ENCODE measurements around the gene GSAP. TPM values are rescaled to one million over a fixed set of nuclear protein-coding genes. Genes with fewer than 3 reads are reported as not detected.
"Not testable (repeated sequence)": the region's sequence is repeated elsewhere in the genome, so short reads cannot be mapped to it uniquely, and the experiment has no call there.

Gene GSAP
- polyA plus RNA-seq, 4 donors: 8.3 to 14.3 (median 11.2) TPM

DNA sequence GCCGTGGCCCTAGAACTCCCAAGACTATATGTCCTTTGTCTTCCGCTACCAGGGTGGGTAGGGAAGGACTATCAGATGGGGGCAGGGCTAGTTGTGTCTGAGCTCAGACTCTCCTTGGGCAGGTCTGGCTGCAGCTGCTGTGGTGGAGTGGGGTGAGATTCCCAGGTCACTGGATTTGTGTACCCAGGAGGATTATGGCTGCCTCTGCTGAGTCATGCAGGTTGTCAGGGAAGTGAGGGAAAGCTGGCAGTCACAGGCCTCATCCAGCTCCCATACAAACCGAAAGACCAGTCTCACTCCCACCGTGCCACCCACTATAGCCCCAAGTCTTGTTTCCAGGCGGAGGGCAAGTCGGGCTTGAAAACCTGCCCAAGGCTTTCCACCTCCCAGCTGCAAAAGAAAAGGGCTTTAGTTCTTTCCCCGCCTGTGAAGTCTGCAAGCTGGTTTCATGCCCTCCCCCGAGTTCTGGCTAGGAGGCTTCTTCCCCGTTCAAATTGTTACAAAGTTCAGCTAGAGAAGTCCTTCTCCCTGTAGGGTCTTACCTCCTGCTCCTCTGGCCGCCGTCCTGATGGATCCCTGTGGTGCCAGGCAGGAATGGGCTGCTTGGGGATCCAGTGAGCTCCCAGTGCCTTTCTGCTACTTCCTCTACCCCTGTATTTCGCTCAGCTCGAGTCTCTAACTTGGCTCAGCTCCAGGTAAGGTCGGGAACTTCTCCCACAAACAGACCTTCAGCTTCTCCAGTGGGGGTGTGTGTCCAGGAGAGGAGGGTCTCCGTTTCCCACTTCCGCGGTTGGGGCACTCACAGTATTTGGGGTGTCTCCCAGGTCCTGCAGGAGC is 109.7 kb downstream of the GSAP start:
- no peak for DNase-seq (ENCODE audit: low read depth in 4 of 4, low spot score in 2 of 4)

DNA sequence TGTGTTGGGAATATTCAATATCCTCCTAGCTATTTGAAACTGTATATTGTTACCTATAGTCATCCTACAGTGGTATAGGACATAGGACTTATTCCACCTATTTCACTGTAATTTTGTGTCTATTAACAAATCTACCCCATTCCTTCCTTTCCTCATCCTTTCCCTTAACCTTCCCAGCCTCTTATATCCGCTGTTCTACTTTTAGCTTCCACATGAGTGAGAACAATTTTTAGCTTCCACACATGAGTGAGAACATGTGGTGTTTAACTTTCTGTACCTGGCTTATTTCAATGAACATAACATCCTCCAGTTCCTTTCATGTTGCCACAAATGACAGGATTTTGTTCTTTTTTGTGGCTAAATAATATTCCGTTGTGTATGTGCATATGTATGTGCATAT is 120.6 kb downstream of the GSAP start:
- no peak for DNase-seq (ENCODE audit: low read depth in 4 of 4, low spot score in 2 of 4)

DNA sequence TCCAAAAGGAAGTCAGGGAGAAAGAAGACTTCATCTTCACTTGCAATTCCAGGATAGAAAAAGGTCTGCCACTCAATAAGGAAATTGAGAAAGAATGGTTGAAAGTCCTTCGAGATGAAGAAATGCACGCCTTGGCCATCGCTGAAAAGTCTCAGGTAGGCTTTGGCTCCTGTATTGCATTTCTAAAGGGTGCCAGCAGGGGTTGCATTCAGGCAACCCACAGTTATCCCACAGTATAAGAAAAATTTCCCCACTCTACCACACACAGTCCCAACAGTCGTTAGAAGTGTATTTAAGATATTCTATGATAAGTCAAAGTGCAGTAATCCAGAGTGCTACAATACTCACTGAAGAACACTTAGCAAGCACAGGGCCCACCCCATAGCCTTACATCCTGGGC is 123.1 kb downstream of the GSAP start:
- no peak for DNase-seq (ENCODE audit: low read depth in 4 of 4, low spot score in 2 of 4)

DNA sequence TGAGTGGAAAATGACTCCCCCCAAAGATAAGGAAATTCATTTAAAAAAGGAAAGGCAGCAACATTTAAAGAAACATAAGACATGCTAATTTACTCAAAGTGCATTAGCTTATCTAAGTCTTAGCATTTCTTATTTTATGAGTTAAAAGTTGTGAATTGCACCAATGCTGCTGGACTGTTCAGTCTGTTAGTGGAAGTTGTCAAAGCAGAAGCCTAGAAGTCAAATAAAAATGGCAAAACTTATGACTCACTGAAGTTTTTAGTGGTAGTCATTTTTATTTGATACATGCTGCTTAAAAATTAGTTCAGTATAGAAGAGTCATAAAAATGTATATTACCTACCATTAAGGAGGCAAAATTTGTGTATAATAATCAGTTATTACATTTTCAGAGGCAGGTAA is 125.7 kb downstream of the GSAP start:
- no peak for DNase-seq (ENCODE audit: low read depth in 4 of 4, low spot score in 2 of 4)

DNA sequence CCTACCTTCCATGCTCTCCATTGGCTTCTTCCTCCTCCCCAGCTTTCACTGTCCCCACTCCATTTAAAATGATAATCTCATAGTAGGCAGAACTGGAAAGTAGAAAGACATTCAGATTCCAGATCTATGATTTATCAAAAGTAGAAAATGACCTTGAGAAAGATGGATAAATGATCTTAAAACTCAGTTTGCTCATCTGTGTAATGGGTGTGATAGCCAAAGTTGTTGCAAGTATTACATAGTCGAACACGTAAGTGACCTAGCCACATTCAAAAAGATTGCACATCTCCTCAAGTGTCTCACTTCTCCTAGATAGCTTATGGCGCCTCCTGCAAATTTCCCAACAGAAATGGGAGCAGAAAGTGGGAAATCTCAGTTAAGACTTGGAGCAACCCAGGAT is 126.8 kb downstream of the GSAP start:
- no peak for DNase-seq (ENCODE audit: low read depth in 4 of 4, low spot score in 2 of 4)

DNA sequence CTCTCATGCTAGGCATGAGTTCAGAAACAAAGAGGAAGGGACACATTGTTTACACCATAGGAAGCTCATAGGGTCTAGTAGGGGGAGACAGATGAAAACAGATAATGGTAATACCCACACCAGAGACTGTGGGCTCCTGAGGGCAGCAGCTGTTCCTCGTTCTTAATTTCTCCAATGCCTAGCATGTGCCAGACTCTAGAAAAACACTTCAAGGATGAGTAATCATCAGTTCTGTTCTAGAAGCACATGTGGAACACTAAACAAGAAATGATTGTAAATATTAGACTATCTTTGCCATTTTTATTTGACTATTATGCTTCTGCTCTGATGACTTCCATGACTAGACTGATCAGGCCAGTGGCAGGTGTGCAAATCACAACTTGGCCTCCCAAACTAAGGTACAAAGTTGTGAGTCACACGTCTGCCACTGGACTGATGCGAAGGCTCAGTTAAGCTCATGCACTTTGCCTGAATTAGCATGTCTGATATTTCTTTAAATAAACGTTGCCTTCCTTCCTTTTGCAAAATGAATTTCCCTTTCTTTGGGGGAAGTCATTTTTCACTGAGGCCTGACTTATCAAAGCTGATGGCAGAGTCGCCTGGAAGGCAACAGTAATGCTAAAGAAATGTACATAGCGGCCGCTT is 127.4 kb downstream of the GSAP start:
- DNase-seq (ENCODE audit: low read depth in 4 of 4, low spot score in 2 of 4): no peak

DNA sequence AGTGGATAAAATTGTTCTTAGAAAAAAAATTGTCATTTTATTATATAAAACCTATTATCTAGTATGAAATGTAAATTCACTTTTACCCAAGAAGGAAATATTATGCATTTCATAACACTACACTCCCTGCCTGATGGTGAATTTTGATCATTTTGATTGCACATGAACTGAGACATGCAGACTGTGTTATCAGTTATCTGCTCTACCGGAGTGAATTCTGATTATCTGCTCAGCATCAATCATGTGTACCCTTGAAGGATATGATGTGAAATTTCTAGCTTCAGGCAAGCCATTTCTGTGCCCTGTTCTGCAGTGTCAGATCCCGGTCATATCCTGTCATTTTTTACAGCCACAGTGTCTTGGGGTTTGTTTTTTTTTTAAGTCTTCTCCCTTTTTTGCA is 131.5 kb downstream of the GSAP start:
- no peak for DNase-seq (ENCODE audit: low read depth in 4 of 4, low spot score in 2 of 4)

DNA sequence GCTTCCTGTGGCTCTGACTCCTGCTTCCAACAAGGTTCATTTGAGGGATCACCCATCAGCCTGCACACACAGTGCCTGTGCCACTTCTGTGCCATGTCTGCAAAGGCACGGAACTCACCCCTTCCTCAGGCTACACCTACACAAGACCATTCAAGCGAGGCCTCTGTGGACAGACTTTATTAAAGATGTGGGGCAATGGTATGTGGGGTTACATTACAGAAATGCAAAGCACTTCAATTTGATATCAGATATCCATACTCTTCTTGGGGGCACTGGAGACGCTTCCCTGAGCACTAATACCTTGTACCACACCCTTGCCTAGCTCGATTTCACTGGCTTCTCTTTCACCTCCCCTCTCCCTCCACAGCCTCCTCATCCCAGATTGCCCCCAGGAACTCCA is 132.1 kb downstream of the GSAP start:
- no peak for DNase-seq (ENCODE audit: low read depth in 4 of 4, low spot score in 2 of 4)

DNA sequence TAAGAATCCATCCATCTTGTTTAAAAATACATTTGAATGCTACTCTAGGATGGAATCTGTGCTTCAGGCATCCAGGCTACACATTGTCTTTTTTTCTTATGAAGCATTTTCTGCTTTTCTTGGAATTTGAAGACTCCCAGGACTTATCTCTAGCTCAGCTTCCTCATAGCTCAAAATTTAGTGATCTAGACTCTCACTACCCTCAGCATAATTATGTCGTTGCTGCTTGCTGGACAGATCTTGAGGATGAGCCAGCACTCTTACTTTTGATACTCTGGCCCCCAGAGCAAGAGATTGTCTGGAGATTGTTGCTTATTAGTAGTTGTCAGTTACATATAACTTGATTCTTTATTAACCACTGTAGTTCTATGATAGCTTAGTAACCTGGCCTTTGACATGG is 133.3 kb downstream of the GSAP start:
- DNase-seq (ENCODE audit: low read depth in 4 of 4, low spot score in 2 of 4): no peak

DNA sequence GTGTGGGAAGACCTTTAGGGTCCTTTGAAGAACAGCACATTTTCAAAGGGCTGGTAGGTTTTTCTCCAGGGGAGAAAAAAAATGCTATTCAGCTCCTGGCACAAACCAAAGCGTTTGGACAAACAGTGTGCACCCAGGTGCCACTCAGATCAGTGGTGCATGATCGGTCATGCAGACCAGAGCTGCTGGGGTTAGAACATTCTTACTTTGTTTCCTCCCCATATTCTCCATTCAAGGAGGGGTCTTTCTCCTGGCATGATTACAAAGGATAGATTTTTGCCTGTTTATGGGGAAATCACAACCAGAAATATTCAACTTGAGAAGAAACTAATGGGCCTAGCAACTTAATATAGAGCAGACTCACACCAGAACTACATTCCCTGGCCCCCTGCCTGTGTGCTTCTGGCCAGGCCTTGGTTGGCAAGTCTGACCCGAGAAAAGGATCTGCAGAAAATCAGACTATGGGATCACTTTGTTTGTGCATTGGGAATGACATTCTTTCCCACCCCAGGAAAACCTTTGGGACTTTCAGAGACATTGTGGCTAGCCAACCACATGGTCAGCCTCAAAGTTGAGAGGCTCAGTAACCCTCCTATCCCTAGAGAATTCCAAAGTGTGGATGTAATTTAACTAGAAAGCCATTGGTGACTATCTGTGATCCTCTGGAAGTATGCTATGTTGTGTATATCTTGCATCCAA is 134.2 kb downstream of the GSAP start:
- no peak for DNase-seq (ENCODE audit: low read depth in 4 of 4, low spot score in 2 of 4)

DNA sequence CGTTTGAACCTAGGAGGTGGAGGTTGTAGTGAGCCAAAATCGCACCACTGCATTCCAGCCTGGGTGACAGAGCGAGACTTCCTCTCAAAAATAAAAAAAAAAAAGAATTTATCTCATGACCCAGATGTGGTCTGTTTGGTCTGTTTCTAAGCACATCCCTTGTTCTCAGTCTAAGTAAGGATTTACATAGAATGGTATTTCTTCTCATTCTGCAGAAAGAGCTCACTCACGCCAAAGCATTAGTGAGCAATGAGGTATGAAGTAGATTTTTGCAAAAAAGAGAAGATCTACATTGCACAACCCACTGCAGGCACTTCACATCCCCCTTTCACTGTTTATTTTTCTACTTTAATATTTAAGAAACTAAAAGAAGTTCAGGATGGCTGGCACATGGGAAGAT is 140.0 kb downstream of the GSAP start:
- no peak for DNase-seq (ENCODE audit: low read depth in 4 of 4, low spot score in 2 of 4)

DNA sequence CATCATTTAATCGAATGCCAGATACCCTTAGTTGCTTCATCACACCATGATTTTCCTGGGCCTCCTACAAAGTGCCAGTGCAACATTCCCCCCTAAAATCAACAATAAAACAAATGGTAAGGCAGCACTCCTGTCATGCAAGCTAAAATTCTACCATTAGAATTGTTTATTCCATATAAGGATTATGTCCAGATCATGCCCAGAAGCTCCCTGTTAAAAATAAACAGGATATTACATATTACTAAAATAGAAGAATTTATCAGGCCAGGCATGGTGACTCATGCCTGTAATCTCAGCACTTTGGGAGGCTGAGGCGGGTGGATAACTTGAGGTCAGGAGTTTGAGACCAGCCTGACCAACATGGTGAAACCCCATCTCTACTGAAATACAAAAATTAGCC is 140.5 kb downstream of the GSAP start:
- DNase-seq (ENCODE audit: low read depth in 4 of 4, low spot score in 2 of 4): not testable (repeated sequence)

DNA sequence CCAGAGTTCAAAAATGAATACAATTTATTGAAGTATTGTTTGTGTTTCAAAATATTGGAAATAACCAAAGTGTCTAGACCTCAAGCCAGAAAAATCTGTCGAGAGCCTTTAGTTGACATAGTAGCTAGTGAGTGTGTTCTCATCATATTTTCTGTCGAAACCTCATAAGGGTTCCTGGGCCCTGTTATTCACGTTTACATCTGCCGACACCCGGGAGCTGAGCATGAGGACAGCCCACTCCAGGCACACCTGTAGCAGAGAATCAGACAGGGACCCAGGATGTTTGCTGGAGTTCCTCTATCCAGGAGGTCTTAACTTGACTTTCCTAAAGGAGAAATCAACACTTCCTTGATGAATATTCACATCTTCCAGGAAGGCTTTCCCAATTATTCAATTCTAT is 144.4 kb downstream of the GSAP start:
- no peak for DNase-seq (ENCODE audit: low read depth in 4 of 4, low spot score in 2 of 4)

DNA sequence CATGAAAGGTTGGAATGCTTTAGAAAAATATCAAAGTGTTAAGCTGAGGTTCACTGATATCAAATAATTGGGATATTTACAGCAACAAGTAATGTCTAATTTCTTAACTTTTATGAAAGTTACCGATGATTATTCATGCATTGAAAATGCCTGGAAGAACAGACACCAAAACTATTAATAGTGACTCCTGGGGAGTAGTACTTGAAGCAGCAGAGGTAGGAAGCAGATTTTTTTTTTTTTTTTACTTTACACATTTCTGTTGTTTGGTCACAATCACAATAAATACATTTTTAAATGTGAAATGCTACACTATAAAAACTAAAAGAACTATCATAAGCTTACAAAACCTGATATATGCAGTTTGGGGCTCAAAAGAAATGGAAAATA is 146.1 kb downstream of the GSAP start:
- no peak for DNase-seq (ENCODE audit: low read depth in 4 of 4, low spot score in 2 of 4)

DNA sequence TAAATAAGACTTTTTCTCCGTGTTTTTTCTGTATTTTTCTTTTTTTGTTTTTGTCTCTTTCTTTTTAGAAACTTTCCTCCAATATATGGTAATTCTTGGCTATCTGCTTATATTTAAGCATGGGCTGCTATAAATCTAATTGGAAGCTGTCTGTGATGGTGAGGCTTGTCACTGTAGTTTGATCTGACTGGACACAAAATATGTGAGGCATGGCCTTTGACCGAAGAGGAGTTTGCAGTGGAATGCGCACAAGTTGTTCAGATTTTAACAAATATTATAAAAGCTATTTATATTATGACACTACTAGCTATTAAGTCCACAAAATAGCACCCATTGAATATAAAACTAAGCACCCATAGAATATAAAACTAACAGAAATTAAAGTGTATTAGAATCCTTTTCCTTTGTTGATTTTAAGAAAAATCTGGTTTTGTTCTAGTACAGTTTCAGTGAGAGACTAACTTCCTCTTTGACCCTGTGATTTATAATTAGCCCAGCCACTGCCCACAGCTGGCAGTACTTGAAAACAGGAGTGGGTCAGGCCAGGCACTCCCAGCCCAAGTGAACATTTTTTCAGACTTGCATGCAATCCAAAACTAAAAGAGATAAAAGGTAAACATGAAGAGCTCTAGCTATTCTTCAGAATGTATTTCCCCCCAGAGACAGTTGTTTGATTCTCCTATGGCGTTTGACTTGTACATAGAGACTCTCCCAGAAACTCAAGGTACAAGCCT is 146.6 kb downstream of the GSAP start:
- DNase-seq (ENCODE audit: low read depth in 4 of 4, low spot score in 2 of 4): no peak

DNA sequence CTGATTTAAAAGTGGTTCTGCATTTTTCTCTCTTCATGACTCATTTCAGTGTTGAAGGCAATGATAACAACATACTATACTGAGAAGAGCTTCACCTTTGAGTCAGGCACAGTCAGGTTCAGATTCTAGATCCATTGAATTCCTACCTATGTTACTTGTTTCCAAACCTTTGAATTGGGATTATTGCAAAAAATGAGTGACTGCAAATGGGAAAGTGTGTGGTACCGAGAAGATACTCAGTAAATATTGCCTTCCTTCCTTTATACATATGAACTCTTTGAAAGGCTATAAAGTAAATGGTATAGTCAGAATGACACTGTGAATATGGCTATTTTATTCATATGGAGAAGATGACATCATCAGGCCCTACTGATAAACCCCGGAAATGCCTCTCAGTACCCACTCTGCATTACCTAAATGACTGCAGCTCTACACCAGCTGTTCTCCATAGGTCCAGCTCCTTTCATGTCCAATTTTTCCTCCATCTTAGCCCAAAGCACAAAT is 149.8 kb downstream of the GSAP start:
- DNase-seq (ENCODE audit: low read depth in 4 of 4, low spot score in 2 of 4): no peak

DNA sequence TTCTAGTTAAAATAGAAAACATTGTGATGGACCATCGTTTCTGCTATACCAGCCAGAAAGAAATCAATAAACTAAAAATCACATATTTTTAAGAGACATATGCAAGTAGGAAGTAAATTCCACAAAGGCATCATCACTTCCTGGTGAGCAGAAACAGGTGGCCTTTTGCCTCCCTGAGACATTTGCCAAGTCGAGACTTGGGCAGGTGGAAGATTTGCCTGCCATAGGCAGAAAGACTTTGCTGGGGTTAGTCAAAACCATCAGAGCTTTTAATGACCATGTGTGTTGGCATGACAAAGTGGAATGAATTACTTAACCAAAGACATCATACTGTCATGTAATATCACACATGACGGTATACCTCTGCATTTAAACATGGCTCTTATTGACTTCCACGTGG is 150.5 kb downstream of the GSAP start:
- DNase-seq (ENCODE audit: low read depth in 4 of 4, low spot score in 2 of 4): no peak

DNA sequence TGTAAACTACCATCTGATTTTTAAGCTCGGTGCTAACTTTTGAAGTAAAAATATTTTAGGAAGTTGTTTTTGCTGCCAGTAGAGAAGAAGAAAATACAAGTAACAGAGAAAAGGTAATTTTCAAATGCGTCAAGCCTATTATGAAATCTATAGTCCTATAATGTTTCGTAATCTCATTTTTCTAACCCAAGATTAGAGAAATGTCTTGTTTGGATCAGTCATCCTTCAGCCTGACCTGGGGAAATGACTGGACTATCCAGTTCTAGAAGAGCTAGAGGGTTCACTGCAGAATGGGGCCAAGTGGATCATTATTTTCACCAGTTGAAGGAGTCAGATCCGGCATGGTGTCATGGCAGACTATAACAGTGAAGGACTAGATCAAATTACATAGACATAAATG is 153.8 kb downstream of the GSAP start:
- no peak for DNase-seq (ENCODE audit: low read depth in 4 of 4, low spot score in 2 of 4)
